ENCODE measurements around the gene SPX. TPM values are rescaled to one million over a fixed set of nuclear protein-coding genes. Genes with fewer than 3 reads are reported as not detected.

Gene SPX
- total and polyA plus RNA-seq, 2 of the 4 experiments (the other 2 are of a cell fraction): under 0.01 to 0.12 TPM

DNA sequence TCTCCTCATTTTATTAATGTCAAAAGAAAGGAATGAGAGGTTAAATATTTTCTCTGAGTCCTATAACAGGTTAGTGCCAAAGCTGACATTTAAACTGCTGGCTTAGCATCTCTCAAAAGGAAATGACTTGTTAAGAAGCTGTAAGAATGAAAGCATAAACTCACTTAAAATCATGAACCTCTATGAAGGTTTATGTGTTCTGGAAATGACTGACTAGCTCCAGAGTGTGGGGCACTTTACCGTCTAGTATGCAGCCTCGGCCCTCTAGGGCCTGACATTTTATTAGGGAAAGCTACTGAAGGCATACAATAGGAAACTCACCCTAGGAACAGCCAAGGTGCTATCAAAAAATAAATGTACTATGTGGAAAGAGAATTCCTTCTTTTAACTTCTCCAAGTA lies 35.1 kb downstream of the SPX start:
- Histone ChIP-seq H2AK5ac (ENCODE audit: low read depth, low read length) (no peak overlapping the region), H3K36me3 (ENCODE audit: control insufficient read depth, insufficient read depth, low read length) (no peaks in the 10 kb centered on the region), H3K9me3 (ENCODE audit: control insufficient read depth, insufficient read depth, low read length) (no peaks in the 10 kb centered on the region), H2BK120ac (ENCODE audit: low read depth, low read length) (no peak overlapping the region), H2AK9ac (replicated peaks; ENCODE audit: low read depth, low read length, poor library complexity) (no peak overlapping the region), H4K5ac (ENCODE audit: low read depth, low read length) (no peak overlapping the region), H3K4me1 (ENCODE audit: control insufficient read depth, insufficient read depth, low read length) (no peaks in the 10 kb centered on the region), H3K18ac (ENCODE audit: low read depth, low read length) (no peak overlapping the region), H3K23ac (ENCODE audit: low read depth, low read length) (no peak overlapping the region), H3K14ac (replicated peaks; ENCODE audit: low read depth, low read length) (no peak overlapping the region), H3K4me2 (ENCODE audit: low read depth, low read length) (no peak overlapping the region), H3K79me1 (ENCODE audit: low read depth in 1 of 2, low read length in 2 of 2) (no peaks in the 10 kb centered on the region), H2AFZ (replicated peaks; ENCODE audit: low read length, poor library complexity) (no peak overlapping the region), H3K56ac (ENCODE audit: extremely low read depth, insufficient read depth, low read length) (no peak overlapping the region), H2BK5ac (ENCODE audit: low read depth, low read length, poor library complexity, severe bottlenecking) (no peak overlapping the region), H4K20me1 (ENCODE audit: insufficient read depth, low read length) (no peaks in the 10 kb centered on the region), H2BK20ac (ENCODE audit: low read depth, low read length) (no peak overlapping the region), H3K9me1 (ENCODE audit: insufficient read depth, low read length) (no peaks in the 10 kb centered on the region), H3K4ac (ENCODE audit: low read depth, low read length) (no peak overlapping the region), H3K27ac (ENCODE audit: insufficient read depth, low read length) (no peak overlapping the region), H2BK15ac (ENCODE audit: low read depth, low read length) (no peak overlapping the region), H3K27me3 (ENCODE audit: control insufficient read depth, insufficient read depth, low read length) (no peaks in the 10 kb centered on the region), H4K91ac (ENCODE audit: insufficient read depth, low read depth, low read length) (no peak overlapping the region), H3K9ac (ENCODE audit: low read depth, low read length) (no peak overlapping the region), H4K8ac (ENCODE audit: low read depth in 2 of 2, low read length in 2 of 2) (no peak overlapping the region), H3K4me3 (ENCODE audit: insufficient read depth, low read depth, low read length) (no peak overlapping the region)
- TF ChIP-seq MAZ (IDR thresholded peaks at IDR 0.05; ENCODE audit: borderline replicate concordance, low read depth, low read length) (no peak), RCOR1 (IDR thresholded peaks at IDR 0.05; ENCODE audit: insufficient replicate concordance, low read length) (no peak), SMC3 (IDR thresholded peaks at IDR 0.05; ENCODE audit: low read depth, low read length) (no peak), CHD1 (IDR thresholded peaks at IDR 0.05; ENCODE audit: low read depth, low read length) (no peak), NFE2L2 (IDR thresholded peaks at IDR 0.05; ENCODE audit: low read depth, low read length) (no peak), RAD21 (IDR thresholded peaks at IDR 0.05; ENCODE audit: low read length) (no peak), POLR2A (IDR thresholded peaks at IDR 0.05; ENCODE audit: low read depth, low read length) (no peak), CEBPB (IDR thresholded peaks at IDR 0.05; ENCODE audit: low read depth, low read length) (no peak), FOS (IDR thresholded peaks at IDR 0.05; ENCODE audit: low read depth, low read length) (no peak), BHLHE40 (IDR thresholded peaks at IDR 0.05; ENCODE audit: low read depth, low read length) (no peak), RFX5 (IDR thresholded peaks at IDR 0.05; ENCODE audit: low read depth, low read length) (no peak), MAFK (IDR thresholded peaks at IDR 0.05; ENCODE audit: low read depth, low read length) (no peak)
- TF ChIP-seq, protein P1, sequence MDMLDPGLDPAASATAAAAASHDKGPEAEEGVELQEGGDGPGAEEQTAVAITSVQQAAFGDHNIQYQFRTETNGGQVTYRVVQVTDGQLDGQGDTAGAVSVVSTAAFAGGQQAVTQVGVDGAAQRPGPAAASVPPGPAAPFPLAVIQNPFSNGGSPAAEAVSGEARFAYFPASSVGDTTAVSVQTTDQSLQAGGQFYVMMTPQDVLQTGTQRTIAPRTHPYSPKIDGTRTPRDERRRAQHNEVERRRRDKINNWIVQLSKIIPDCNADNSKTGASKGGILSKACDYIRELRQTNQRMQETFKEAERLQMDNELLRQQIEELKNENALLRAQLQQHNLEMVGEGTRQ (IDR thresholded peaks at IDR 0.05; ENCODE audit: low read depth, low read length): no peak
- TF ChIP-seq, protein P2, sequence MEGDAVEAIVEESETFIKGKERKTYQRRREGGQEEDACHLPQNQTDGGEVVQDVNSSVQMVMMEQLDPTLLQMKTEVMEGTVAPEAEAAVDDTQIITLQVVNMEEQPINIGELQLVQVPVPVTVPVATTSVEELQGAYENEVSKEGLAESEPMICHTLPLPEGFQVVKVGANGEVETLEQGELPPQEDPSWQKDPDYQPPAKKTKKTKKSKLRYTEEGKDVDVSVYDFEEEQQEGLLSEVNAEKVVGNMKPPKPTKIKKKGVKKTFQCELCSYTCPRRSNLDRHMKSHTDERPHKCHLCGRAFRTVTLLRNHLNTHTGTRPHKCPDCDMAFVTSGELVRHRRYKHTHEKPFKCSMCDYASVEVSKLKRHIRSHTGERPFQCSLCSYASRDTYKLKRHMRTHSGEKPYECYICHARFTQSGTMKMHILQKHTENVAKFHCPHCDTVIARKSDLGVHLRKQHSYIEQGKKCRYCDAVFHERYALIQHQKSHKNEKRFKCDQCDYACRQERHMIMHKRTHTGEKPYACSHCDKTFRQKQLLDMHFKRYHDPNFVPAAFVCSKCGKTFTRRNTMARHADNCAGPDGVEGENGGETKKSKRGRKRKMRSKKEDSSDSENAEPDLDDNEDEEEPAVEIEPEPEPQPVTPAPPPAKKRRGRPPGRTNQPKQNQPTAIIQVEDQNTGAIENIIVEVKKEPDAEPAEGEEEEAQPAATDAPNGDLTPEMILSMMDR (conservative IDR thresholded peaks at IDR 0.05; ENCODE audit: low read depth, low read length): no peak
- TF ChIP-seq, protein P3, sequence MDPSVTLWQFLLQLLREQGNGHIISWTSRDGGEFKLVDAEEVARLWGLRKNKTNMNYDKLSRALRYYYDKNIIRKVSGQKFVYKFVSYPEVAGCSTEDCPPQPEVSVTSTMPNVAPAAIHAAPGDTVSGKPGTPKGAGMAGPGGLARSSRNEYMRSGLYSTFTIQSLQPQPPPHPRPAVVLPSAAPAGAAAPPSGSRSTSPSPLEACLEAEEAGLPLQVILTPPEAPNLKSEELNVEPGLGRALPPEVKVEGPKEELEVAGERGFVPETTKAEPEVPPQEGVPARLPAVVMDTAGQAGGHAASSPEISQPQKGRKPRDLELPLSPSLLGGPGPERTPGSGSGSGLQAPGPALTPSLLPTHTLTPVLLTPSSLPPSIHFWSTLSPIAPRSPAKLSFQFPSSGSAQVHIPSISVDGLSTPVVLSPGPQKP (IDR thresholded peaks at IDR 0.05; ENCODE audit: borderline replicate concordance, low read depth, low read length): no peak
- DNase-seq (no peak), ATAC-seq (ENCODE audit: low read depth) (no peak)
- WGBS, 2 experiments (ENCODE audit: extremely low coverage in 2 of 2, insufficient read length in 1 of 2): no CpG with 5 or more reads among the region's 2 CpGs
- dilution Hi-C loops (cut with HindIII; ENCODE audit: low sequenced_read_pairs, unreplicated experiment) (no loop called here), in situ Hi-C loops (cut with MboI; ENCODE audit: low sequenced_read_pairs) (no loop called here), intact Hi-C loops (cut with micrococcal nuclease) (no loop called here)
- CTCF ChIA-PET: interaction anchor here (1.1 kb wide), 1 partner anchor 9 kb away, joined by 3 read pairs; no protein-coding TSS in a partner anchor
- POLR2A ChIA-PET (ENCODE audit: unreplicated experiment): no interaction called here
- no TSS peak for BruUV-seq (replicated peaks)
